IMR-90 (cell line): ENCODE measurements around the gene ATP8B2.

Source experiments
- BHLHE40 ChIP-seq: fragments of 150-350 bp; IDR thresholded peaks from 2 replicates; pipeline ENCODE4 v1.6.1; 2016; ENCODE audit warnings: mild to moderate bottlenecking, low read depth, low read length
- CEBPB ChIP-seq: IDR thresholded peaks from 2 replicates; pipeline ENCODE4 v1.6.1; 2012; ENCODE audit warnings: low read depth, low read length, improper control_type of control experiment
- CTCF ChIP-seq: conservative IDR thresholded peaks from 2 replicates; pipeline ENCODE4 v1.5.1; 2012; ENCODE audit warnings: mild to moderate bottlenecking, low read depth, low read length, improper control_type of control experiment
- ELK1 ChIP-seq: fragments of 150-350 bp; IDR thresholded peaks from 2 replicates; pipeline ENCODE4 v1.6.1; 2016; ENCODE audit warnings: low read depth, mild to moderate bottlenecking, low read length, moderate library complexity, borderline replicate concordance
- FOS ChIP-seq: fragments of 150-350 bp; IDR thresholded peaks from 2 replicates; pipeline ENCODE4 v1.6.1; 2016; ENCODE audit warnings: low read depth, low read length
- MAFK ChIP-seq: IDR thresholded peaks from 2 replicates; pipeline ENCODE4 v1.6.1; 2012; ENCODE audit warnings: low read depth, low read length, improper control_type of control experiment
- MAZ ChIP-seq: IDR thresholded peaks from 2 replicates; pipeline ENCODE4 v1.6.1; 2012; ENCODE audit warnings: low read depth, mild to moderate bottlenecking, low read length, improper control_type of control experiment, moderate library complexity, borderline replicate concordance
- MXI1 ChIP-seq: IDR thresholded peaks from 2 replicates; pipeline ENCODE4 v1.6.1; 2012; ENCODE audit warnings: low read depth, mild to moderate bottlenecking, low read length, moderate library complexity, borderline replicate concordance
- POLR2A ChIP-seq: IDR thresholded peaks from 2 replicates; pipeline ENCODE4 v1.6.1; 2012; ENCODE audit warnings: mild to moderate bottlenecking, low read depth, low read length
- RAD21 ChIP-seq: IDR thresholded peaks from 2 replicates; pipeline ENCODE4 v1.6.1; 2012; ENCODE audit warnings: low read length, improper control_type of control experiment
- RFX5 ChIP-seq: IDR thresholded peaks from 2 replicates; pipeline ENCODE4 v1.8.0; 2012; ENCODE audit warnings: low read depth, mild to moderate bottlenecking, low read length, moderate library complexity
- SMC3 ChIP-seq: fragments of 150-350 bp; IDR thresholded peaks from 2 replicates; pipeline ENCODE4 v1.6.1; 2016; ENCODE audit warnings: low read depth, mild to moderate bottlenecking, antibody characterized with exemption, low read length, moderate library complexity
- USF2 ChIP-seq: fragments of 150-350 bp; IDR thresholded peaks from 2 replicates; pipeline ENCODE4 v1.6.1; 2017; ENCODE audit warnings: mild to moderate bottlenecking, antibody characterized with exemption, low read length, low read depth

- TF ChIP-seq CTCF, result peak; percentile 56
- no peak for TF ChIP-seq MXI1
- no peak for TF ChIP-seq POLR2A
- TF ChIP-seq CEBPB, result no peak
- TF ChIP-seq RFX5, result no peak
- TF ChIP-seq BHLHE40, result no peak
- TF ChIP-seq USF2, result no peak
- peak; percentile 47 for TF ChIP-seq RAD21
- TF ChIP-seq MAFK, result no peak
- peak; percentile 34; the same call in 1 of the 2 replicates for TF ChIP-seq SMC3
- no peak for TF ChIP-seq FOS
- no peak for TF ChIP-seq ELK1
- TF ChIP-seq MAZ, result no peak
These were observed 19.9 kb downstream of the ATP8B2 start for GRCh38 chr1:154344977-154345837.
